Activated T-cell treated with anti-CD3 and anti-CD28 coated beads, Interleukin-2, amount 50 U/mL, for 48 hours (primary cell): ENCODE results near the gene KCNK4.

ENCODE experiments used
- DNase-seq, 2 experiments: peaks; one replicate each; pipeline ENCODE4 v3.0.0-alpha.2; 2020

The KCNK4 gene

GRCh38 chr11:64269540-64270220, 21.4 kb upstream of the KCNK4 start:
- DNase-seq = peak; percentile 99

GRCh38 chr11:64275031-64275800, 15.9 kb upstream of the KCNK4 start:
- DNase-seq = no peak

GRCh38 chr11:64275841-64276240, 15.3 kb upstream of the KCNK4 start:
- no peak for DNase-seq

- DNase-seq = no peak
These were observed 14.3 kb upstream of the KCNK4 start for GRCh38 chr11:64276653-64277431.

- no peak for DNase-seq
These were observed 12.4 kb upstream of the KCNK4 start for GRCh38 chr11:64278576-64279190.

- no peak for DNase-seq
These were observed 8.9 kb upstream of the KCNK4 start for GRCh38 chr11:64281957-64282770.

- DNase-seq = no peak
These were observed 8.0 kb upstream of the KCNK4 start for GRCh38 chr11:64283092-64283491.

- DNase-seq = peak; percentile 95 to 96
These were observed 6.8 kb upstream of the KCNK4 start, which contains the start of gene BAD for GRCh38 chr11:64284048-64284961. Gene BAD, minus strand, starts transcription at chr11:64284665. Its CDS starts 297 bp downstream, at chr11:64284368.

GRCh38 chr11:64284962-64285884, 5.9 kb upstream of the KCNK4 start, which contains the start of gene GPR137:
Gene GPR137, plus strand, starts transcription at chr11:64285848. Its CDS starts 677 bp downstream, at chr11:64286525.
- peak; percentile 95 to 97 for DNase-seq

- DNase-seq = peak in 1 of 2 experiments; percentile 50
These were observed 5.0 kb upstream of the KCNK4 start for GRCh38 chr11:64285885-64286800.

- DNase-seq = no peak
These were observed 4.3 kb upstream of the KCNK4 start for GRCh38 chr11:64286801-64287159.

GRCh38 chr11:64287676-64288352, 3.3 kb upstream of the KCNK4 start:
- no peak for DNase-seq

GRCh38 chr11:64288353-64288750, 2.8 kb upstream of the KCNK4 start:
- no peak for DNase-seq

GRCh38 chr11:64289002-64289564, 2.0 kb upstream of the KCNK4 start:
- DNase-seq = no peak

GRCh38 chr11:64290352-64291261, 495 bp upstream of the KCNK4 start:
- no peak for DNase-seq

GRCh38 chr11:64291752-64292459, 804 bp downstream of the KCNK4 start:
- no peak for DNase-seq
